Measurements from ENCODE around the gene TUBB4B.
A peak's percentile ranks its signal among the peaks of the same experiment; 100 is the strongest.

TUBB4B gene

GRCh38 chr9:137252555-137253506 is 11.7 kb downstream of the TUBB4B start:
- no peak for DNase-seq

- no peak for DNase-seq
Measured at GRCh38 chr9:137253717-137254623, 12.9 kb downstream of the TUBB4B start.

- DNase-seq: peak; percentile 19 to 98 (median 86)
Measured at GRCh38 chr9:137254624-137255447, 13.7 kb downstream of the TUBB4B start, which contains the start of gene NELFB. Gene NELFB, plus strand, starts transcription at chr9:137255327.

- DNase-seq: no peak
Measured at GRCh38 chr9:137255448-137256114, 14.5 kb downstream of the TUBB4B start.

DNA sequence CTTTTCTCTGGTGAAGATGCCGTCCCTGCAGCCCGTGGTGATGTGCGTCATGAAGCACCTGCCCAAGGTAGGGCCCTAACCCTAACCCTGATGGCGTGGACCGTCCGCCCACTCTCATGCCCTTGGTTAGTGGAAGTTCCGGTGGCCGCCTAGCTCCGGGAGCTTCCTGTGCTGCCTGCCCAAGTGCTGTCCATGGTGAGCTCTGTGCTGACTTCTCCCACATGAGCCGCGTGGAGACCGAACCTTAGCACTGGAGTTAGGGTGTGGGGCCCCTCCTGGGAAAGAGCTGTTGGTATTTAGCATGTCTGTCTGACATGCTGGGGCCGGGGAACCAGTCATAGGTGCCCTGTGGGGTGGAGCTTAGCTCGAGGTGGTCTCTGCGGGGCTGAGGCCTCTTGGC is 15.3 kb downstream of the TUBB4B start:
- DNase-seq: no peak

GRCh38 chr9:137256856-137257255 is 15.8 kb downstream of the TUBB4B start:
- no peak for DNase-seq

GRCh38 chr9:137262173-137262908 is 21.3 kb downstream of the TUBB4B start:
- peak in 2 of 14 donors; percentile 20 to 29 for DNase-seq

GRCh38 chr9:137262909-137263285 is 21.8 kb downstream of the TUBB4B start:
- no peak for DNase-seq

DNA sequence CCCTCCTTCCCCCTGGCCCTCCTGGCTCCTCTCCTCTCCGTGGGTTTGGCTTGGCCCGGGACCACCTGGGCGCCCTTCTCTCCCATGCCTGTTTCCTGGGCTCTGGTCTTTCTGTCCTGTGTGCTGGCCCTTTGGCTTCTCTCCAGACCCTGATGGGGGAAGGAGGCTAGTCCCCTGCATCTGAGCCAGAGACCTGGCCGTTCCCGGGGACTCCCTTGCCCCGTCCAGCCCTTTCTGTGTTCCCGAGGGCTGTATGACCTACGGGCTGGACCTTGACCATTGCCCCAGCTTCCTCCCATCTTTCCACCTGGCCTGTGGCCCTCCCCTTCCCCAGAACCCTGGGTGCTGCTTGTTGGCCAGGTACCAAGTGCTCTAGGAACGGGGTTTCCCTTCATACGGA is 22.4 kb downstream of the TUBB4B start:
- DNase-seq: no peak

- no peak for DNase-seq
Measured at GRCh38 chr9:137264067-137264466, 23.0 kb downstream of the TUBB4B start.

DNA sequence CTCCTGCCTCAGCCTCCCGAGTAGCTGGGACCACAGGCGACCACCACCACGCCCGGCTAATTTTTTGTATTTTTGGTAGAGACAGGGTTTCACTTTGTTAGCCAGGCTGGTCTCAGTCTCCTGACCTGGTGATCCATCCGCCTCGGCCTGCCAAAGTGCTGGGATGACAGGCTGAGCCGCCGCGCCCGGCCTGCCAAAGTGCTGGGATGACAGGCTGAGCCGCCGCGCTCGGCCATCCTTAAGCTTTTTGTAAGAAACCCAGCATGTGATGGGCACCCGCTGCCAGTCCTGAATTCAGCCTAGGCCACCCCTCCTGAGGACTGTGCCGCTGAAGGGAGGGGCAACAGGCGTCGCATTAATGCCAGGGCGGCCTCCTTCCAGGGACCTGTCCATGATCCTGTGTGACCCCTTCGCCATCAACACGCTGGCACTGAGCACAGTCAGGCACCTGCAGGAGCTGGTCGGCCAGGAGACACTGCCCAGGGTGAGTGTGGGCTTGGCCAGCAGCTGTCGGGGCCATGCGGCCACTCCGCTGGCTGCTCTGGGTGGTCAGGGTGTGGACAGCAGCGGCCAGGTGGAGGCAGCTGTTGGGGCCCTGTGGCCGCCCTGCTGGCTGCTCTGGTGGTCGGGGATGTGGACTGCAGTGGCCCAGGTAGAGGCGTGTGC is 24.5 kb downstream of the TUBB4B start:
- no peak for DNase-seq

GRCh38 chr9:137266162-137266527 is 25.1 kb downstream of the TUBB4B start:
- DNase-seq: no peak

DNA sequence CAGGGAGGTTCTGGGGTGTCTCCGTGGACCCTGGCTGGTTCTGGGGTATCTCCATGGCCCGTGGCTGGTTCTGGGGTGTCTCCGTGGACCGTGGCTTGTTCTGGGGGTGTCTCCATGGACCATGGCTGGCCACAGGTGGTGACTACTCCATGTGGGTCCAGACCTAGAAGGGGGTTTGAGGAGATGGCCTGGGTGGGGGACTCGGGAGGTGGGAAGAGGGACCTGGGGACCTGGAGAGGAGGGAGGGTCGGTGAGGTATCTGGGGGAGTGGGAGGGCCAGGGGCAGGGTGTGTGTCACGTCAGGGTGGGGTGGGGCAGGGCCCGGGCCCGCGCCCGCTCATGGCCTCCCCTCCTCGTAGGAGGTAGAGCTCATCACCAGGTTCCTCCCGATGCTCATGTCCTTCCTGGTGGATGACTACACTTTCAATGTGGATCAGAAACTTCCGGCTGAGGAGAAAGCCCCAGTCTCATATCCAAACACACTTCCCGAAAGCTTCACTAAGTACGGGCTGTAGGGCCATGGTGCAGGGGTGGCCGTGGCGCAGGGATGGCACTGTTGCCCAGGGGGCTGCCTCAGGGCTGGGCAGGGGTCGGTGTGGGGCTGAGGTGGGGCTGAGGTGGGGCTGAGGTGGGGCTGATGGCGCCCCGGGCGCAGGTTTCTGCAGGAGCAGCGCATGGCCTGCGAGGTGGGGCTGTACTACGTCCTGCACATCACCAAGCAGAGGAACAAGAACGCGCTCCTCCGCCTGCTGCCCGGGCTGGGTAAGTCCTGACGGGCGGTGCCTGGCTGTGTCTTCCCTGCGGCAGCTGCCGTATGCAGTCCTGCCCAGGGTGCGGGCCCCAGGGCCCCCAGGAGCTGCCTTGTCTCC is 25.7 kb downstream of the TUBB4B start:
- no peak for DNase-seq

GRCh38 chr9:137267933-137268355 is 26.9 kb downstream of the TUBB4B start:
- no peak for DNase-seq

- DNase-seq: no peak
Measured at GRCh38 chr9:137268538-137269201, 27.6 kb downstream of the TUBB4B start.

DNA sequence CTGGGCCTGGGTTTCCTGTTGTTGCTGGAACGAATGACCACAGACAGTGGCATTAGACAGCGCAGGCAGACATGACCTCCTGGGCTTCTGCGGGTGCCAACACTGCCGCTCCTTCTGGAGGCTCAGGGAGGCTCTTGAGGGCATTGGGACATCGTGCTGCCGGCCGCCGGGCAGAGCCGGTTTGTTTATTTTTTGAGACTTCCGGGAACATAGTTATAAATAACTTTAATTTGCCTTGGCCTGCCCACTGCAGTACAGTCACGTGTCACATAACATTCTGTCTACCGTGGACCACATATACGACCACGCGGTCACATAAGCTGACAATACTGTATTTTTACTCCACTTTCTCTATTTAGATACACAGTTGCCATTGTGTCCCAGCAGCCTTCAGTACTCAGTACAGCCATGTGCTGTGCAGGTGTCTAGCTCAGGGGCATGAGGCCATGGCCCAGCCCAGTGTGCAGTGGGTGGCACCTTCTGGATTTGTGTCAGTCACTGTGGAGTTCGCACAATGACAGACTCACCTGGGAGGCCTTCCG is 28.2 kb downstream of the TUBB4B start:
- DNase-seq: no peak

DNA sequence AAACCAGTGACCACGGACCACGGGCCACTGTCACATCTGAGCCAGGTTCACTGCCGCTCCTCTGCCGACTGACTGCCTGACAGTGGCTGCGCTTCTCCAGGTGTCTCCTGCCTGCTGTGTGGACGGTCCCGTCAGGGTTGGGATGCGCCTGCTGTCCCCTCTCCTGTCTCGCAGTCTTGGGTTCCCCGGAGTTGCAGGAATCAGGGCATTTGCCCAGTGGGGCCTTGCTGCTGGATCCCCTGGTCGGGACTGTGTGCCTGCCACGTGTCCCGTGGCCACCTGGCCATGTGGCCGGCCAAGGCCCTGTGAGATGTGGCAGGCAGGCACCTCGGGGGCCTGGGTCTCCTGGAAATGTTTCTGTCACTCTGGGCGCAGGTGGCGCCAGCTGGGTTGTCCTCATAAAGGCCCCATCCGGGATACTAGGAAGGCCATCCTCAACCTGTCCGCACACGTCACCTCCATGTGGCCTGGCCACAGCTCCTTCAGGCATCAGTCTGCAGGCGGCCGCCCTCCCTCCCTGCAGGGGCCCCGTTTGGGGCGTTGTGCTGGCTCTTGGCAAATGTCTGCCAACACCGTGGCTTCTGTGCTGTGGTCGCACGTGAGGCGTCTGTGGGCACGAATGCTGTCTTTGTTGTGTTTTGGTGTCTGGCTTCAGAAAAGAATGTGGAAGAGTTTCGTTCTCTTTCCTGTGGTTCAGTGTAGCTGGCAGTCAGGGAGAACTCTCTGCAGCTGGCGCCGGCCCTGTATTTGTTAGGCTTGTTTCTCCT is 30.0 kb downstream of the TUBB4B start:
- DNase-seq: no peak

DNA sequence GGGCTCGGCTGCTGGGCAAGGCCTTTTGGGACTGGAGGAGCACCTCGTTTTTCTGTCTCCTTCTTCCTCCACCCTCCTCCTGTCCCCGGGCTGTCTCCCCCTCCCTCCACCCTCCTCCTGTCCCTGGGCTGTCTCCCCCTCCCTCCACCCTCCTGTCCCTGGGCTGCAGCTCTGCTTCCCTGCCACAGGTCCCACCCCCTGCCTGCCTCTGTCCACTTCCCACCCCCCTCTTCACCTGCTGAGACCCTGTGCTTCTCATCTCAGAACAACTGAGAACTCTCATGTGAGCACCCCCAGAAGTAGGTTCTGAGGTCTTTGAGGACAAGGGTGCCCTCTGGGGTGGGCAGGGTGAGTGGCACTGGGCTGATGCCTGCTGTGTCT is 30.6 kb downstream of the TUBB4B start:
- DNase-seq: no peak

All from C1 segment of cervical spinal cord (tissue), 14 donors.